AG20443 (cell line): ENCODE data around the gene GRM8.

Source experiments
- DNase-seq: peaks from one replicate; pipeline ENCODE4 v3.0.0; 2012; ENCODE audit warnings: low spot score, mixed read lengths

The GRM8 gene

GRCh38 chr7:126658684-126659083 lies 594.1 kb downstream of the GRM8 start:
- DNase-seq = no peak

- DNase-seq = no peak
These were observed 595.0 kb downstream of the GRM8 start for GRCh38 chr7:126657599-126658358.

GRCh38 chr7:126657137-126657536 lies 595.6 kb downstream of the GRM8 start:
- DNase-seq = no peak

GRCh38 chr7:126656165-126656564 lies 596.6 kb downstream of the GRM8 start:
- DNase-seq = no peak

- no peak for DNase-seq
These were observed 615.2 kb downstream of the GRM8 start for GRCh38 chr7:126637538-126637937.

GRCh38 chr7:126635545-126635944 lies 617.2 kb downstream of the GRM8 start:
- DNase-seq = no peak

- no peak for DNase-seq
These were observed 644.4 kb downstream of the GRM8 start for GRCh38 chr7:126608339-126608776.

GRCh38 chr7:126606331-126606730 lies 646.4 kb downstream of the GRM8 start:
- no peak for DNase-seq

GRCh38 chr7:126605553-126605952 lies 647.2 kb downstream of the GRM8 start:
- no peak for DNase-seq

- DNase-seq = no peak
These were observed 647.7 kb downstream of the GRM8 start for GRCh38 chr7:126605056-126605455.

GRCh38 chr7:126589068-126589684 lies 663.6 kb downstream of the GRM8 start:
- DNase-seq = no peak

- DNase-seq = no peak
These were observed 674.4 kb downstream of the GRM8 start for GRCh38 chr7:126578338-126578737.

GRCh38 chr7:126574276-126575250 lies 678.2 kb downstream of the GRM8 start:
- DNase-seq = no peak

- no peak for DNase-seq
These were observed 681.9 kb downstream of the GRM8 start for GRCh38 chr7:126570845-126571244.

GRCh38 chr7:126569402-126569801 lies 683.3 kb downstream of the GRM8 start:
- DNase-seq = no peak

- DNase-seq = no peak
These were observed 695.5 kb downstream of the GRM8 start for GRCh38 chr7:126557271-126557670.

GRCh38 chr7:126541406-126541805 lies 711.3 kb downstream of the GRM8 start:
- DNase-seq = no peak

GRCh38 chr7:126535176-126535575 lies 717.6 kb downstream of the GRM8 start:
- no peak for DNase-seq

- DNase-seq = no peak
These were observed 719.0 kb downstream of the GRM8 start for GRCh38 chr7:126533715-126534114.

- DNase-seq = no peak
These were observed 722.9 kb downstream of the GRM8 start for GRCh38 chr7:126529833-126530232.

GRCh38 chr7:126529254-126529653 lies 723.5 kb downstream of the GRM8 start:
- no peak for DNase-seq

- DNase-seq = no peak
These were observed 726.8 kb downstream of the GRM8 start for GRCh38 chr7:126525906-126526305.

- no peak for DNase-seq
These were observed 727.8 kb downstream of the GRM8 start for GRCh38 chr7:126524967-126525366.
